DOHH2 (cell line): ENCODE results near the gene PGP.

Source experiments
- CTCF ChIP-seq: fragments of 200-600 bp; sonication (generic); IDR thresholded peaks from one replicate; pipeline ENCODE4 v1.5.1; 2014; ENCODE audit warnings: antibody characterized with exemption, mild to moderate bottlenecking, low read depth, low read length; ENCODE audit not compliant: poor library complexity, severe bottlenecking
- EZH2phosphoT487 ChIP-seq: fragments of 200-600 bp; sonication (generic); IDR thresholded peaks from 2 replicates; pipeline ENCODE4 v1.6.1; 2017; ENCODE audit warnings: borderline replicate concordance, mild to moderate bottlenecking, antibody characterized with exemption, low read length, moderate library complexity, mixed read lengths

DNA sequence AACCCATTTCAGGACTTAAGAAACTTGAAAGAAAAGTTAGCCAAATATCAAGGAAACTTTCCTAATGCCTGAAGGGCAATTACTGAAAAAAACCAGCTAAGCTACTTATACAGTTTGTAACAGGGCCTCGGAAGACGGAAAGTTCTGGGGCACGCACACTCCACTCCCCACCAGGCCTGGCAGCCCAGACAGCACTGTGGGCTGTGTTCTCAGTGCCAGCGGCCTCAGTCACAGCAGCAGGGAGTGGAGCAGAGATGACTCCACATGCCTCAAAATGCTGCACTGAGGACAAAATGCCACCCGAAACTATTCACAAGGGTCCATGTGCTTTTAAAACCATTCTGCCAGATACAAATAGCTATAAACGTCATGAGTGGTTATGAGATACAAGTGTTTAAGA is 43.1 kb upstream of the PGP start:
- TF ChIP-seq CTCF (no peak), EZH2phosphoT487 (no peak)
